Tibial artery (tissue), 4 donors: Measurements from ENCODE around the gene MED10.

ENCODE experiments used
- DNase-seq, 2 donors: peaks; one replicate each; pipeline ENCODE4 v3.0.0-alpha.2; 2019
- H3K27ac ChIP-seq, 2 donors: fragments of 200-600 bp; sonication (generic) in 1 of 2; 1 replicate in 1 of 2; 2 replicates in 1 of 2; pipeline ENCODE4 v1.5.1; 2018 to 2019; ENCODE audit warnings: mild to moderate bottlenecking in 1 of 2
- H3K27me3 ChIP-seq, 2 donors: fragments of 200-600 bp; sonication (generic) in 1 of 2; one replicate each; pipeline versions ENCODE4 v1.5.1 to v1.6.0; 2016 to 2019
- H3K36me3 ChIP-seq, 3 donors: fragments of 200-600 bp; sonication (generic) in 2 of 3; one replicate each; pipeline ENCODE4 v1.5.1; 2016 to 2019; ENCODE audit warnings: mild to moderate bottlenecking in 2 of 3
- H3K4me1 ChIP-seq, 4 donors: fragments of 200-600 bp; sonication (generic) in 2 of 4; 1 replicate in 3 of 4; 2 replicates in 1 of 4; pipeline ENCODE4 v1.5.1; 2016 to 2019
- H3K4me3 ChIP-seq, 2 donors: fragments of 200-600 bp; sonication (generic) in 1 of 2; 1 replicate in 1 of 2; 2 replicates in 1 of 2; pipeline ENCODE4 v1.5.1; 2018 to 2019; ENCODE audit warnings: mild to moderate bottlenecking in 2 of 2
- H3K9me3 ChIP-seq, 3 donors: fragments of 200-600 bp; sonication (generic) in 1 of 3; one replicate each; pipeline ENCODE4 v1.5.1; 2016 to 2019
- intact Hi-C: fragments of 100-400 bp; cut with DNase I; formaldehyde crosslinking; loops from one replicate; pipeline ENCODE4 v1.15.0; 2023; ENCODE audit warnings: low total_unique reads
- TF ChIP-seq, protein P1 (sequence below), 2 experiments: fragments of 200-600 bp in 1 of 2; fragments of 450-650 bp in 1 of 2; IDR thresholded peaks; one replicate each; pipeline ENCODE4 v1.5.1; 2017 to 2019; ENCODE audit warnings: antibody characterized with exemption in 2 of 2, mild to moderate bottlenecking in 1 of 2, moderate library complexity in 1 of 2

The MED10 gene

DNA sequence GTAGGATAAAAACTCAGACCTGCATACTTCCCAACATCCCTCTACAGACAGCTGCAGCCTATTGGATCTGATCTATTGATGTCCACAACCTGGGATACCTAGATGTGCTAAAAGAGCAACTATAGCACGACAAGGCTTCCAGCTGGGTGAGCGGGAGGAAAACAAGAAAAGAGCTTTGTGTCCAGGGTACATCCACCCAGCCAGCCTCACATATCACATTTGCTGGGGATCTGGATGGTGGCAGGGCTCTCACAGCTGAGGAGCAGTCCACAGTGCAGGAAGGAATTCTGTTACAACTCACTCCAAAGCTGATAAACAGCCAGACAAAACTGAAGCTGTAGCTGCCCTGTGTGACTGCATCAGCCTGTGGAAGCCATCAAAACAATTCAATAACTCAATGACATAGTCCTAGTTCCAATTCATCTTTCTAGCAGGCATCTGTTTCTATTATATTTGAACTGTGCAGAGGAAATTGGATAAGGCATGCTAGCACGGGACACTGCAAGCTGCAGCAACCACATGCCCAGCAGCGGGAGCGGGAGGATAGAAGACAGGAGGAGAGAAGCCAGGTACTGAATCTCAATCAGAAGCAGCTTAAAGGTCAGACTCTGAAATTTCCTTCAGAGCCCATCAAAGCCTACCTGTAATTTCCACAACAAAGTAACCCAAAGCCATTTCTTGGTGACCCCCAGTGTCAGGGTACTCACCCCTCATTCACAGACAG is 45.0 kb downstream of the MED10 start:
- no peak for DNase-seq
- Histone ChIP-seq H3K4me3 (no peak overlapping the region), H3K4me1 (no peaks in the 10 kb centered on the region), H3K36me3 (peaks cover 35 to 53% (median 42%) of the 10 kb centered on the region in 3 donors), H3K9me3 (peaks cover 2 to 21% (median 9%) of the 10 kb centered on the region in 3 donors), H3K27me3 (no peaks in the 10 kb centered on the region), H3K27ac (no peak overlapping the region)
- TF ChIP-seq, protein P1, sequence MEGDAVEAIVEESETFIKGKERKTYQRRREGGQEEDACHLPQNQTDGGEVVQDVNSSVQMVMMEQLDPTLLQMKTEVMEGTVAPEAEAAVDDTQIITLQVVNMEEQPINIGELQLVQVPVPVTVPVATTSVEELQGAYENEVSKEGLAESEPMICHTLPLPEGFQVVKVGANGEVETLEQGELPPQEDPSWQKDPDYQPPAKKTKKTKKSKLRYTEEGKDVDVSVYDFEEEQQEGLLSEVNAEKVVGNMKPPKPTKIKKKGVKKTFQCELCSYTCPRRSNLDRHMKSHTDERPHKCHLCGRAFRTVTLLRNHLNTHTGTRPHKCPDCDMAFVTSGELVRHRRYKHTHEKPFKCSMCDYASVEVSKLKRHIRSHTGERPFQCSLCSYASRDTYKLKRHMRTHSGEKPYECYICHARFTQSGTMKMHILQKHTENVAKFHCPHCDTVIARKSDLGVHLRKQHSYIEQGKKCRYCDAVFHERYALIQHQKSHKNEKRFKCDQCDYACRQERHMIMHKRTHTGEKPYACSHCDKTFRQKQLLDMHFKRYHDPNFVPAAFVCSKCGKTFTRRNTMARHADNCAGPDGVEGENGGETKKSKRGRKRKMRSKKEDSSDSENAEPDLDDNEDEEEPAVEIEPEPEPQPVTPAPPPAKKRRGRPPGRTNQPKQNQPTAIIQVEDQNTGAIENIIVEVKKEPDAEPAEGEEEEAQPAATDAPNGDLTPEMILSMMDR (IDR thresholded peaks at IDR 0.05): no peak
- intact Hi-C loops: no loop called here

DNA sequence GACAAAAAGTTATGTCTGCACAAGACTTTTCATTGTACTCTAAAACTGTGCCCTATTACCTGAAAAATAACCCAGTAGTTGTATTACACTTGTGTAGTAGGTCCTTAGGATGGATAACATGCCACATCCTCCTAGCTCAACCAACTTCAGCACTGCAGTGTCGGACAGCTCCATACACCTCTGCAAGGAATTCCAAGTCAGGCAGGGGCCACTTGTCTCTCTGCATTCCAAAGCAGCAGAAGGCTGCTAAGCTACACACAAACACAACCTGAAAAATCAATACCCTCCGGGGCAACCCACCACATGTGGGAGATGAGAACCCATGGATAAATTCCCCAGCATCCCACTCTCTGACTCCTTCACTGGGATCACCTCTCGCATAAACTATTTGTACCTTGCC is 50.2 kb downstream of the MED10 start:
- no peaks in the 10 kb centered on the region for H3K4me1 ChIP-seq
- intact Hi-C loops: no loop called here
- H3K27ac ChIP-seq: no peak overlapping the region
- TF ChIP-seq, protein P1 (IDR thresholded peaks at IDR 0.05): no peak
- no peak for DNase-seq
- H3K27me3 ChIP-seq: no peaks in the 10 kb centered on the region
- peaks cover 18 to 34% (median 18%) of the 10 kb centered on the region in 3 donors for H3K36me3 ChIP-seq
- H3K9me3 ChIP-seq: peaks cover 2 to 21% (median 9%) of the 10 kb centered on the region in 3 donors
- H3K4me3 ChIP-seq: no peak overlapping the region

DNA sequence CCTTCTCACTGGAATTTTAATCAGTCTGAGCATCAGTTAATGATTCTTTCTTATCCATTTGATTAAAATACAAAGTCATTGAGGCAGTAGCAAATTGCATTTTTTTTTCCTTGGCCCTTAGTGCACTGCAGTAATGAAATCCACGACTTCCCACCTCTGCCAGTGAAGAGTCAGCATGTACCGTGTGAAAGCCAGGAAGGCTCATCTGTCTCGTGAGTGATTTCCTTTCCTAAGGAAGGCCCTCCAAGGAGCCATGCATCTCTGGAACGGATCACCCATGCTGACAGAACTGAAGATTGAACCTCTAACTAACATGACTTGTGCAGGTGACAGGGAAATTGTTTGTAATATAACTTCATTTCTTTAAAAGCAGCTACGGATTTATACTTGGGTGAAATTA is 51.6 kb downstream of the MED10 start:
- intact Hi-C loops: no loop called here
- H3K27me3 ChIP-seq: no peaks in the 10 kb centered on the region
- TF ChIP-seq, protein P1 (IDR thresholded peaks at IDR 0.05): no peak
- H3K36me3 ChIP-seq: peaks cover 7 to 20% (median 14%) of the 10 kb centered on the region in 3 donors
- H3K4me3 ChIP-seq: no peak overlapping the region
- H3K4me1 ChIP-seq: no peaks in the 10 kb centered on the region
- peaks cover 2 to 21% (median 9%) of the 10 kb centered on the region in 3 donors for H3K9me3 ChIP-seq
- DNase-seq: no peak
- H3K27ac ChIP-seq: no peak overlapping the region

DNA sequence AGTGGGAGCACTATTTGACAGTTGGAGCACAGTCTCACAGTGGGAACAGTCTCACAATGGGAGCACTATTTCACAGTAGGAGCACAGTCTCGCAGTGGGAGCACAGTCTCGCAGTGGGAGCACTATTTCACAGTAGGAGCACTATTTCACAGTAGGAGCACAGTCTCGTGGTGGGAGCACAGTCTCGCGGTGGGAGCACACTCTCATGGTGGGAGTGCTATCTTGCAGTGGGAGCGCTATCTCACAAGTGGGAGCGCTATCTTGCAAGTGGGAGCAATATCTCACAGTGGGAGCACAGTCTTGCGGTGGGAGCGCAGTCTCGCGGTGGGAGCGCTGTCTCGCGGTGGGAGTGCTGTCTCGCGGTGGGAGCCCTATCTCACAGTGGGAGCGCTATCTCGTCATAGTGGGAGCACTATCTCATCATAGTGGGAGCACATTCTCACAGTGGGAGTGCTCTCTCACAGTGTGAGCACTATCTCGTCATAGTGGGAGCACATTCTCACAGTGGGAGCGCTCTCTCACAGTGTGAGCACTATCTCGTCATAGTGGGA is 56.1 kb downstream of the MED10 start:
- H3K27me3 ChIP-seq: no peaks in the 10 kb centered on the region
- TF ChIP-seq, protein P1 (IDR thresholded peaks at IDR 0.05): no peak

More for the DNA sequence above, 56.1 kb downstream of the MED10 start:
- Histone ChIP-seq H3K27ac (no peak overlapping the region), H3K36me3 (peaks cover 0 to 6% (median 3%) of the 10 kb centered on the region in 3 donors), H3K4me1 (no peaks in the 10 kb centered on the region), H3K9me3 (peaks cover 0 to 9% (median 0%) of the 10 kb centered on the region in 3 donors), H3K4me3 (no peak overlapping the region)
- intact Hi-C loops: no loop called here
- DNase-seq: no peak
